Tibial nerve (tissue), 4 donors: ENCODE results near the gene ARHGAP36. TPM values are rescaled to one million over a fixed set of nuclear protein-coding genes. Genes with fewer than 3 reads are reported as not detected.

Source experiments
- DNase-seq, 2 donors: peaks; one replicate each; pipeline ENCODE4 v3.0.0-alpha.2; 2019; ENCODE audit warnings: low spot score in 2 of 2
- H3K27ac ChIP-seq, 4 donors: fragments of 200-600 bp; sonication (generic) in 3 of 4; one replicate each; pipeline ENCODE4 v1.5.1; 2017 to 2019; ENCODE audit warnings: mild to moderate bottlenecking in 1 of 4
- H3K27me3 ChIP-seq, 2 donors: fragments of 200-600 bp; sonication (generic) in 1 of 2; one replicate each; pipeline versions ENCODE4 v1.5.1 to v1.6.0; 2017 to 2019
- H3K36me3 ChIP-seq, 3 donors: fragments of 200-600 bp; sonication (generic); one replicate each; pipeline ENCODE4 v1.5.1; 2018 to 2019
- H3K4me1 ChIP-seq, 4 donors: fragments of 200-600 bp; sonication (generic) in 3 of 4; one replicate each; pipeline ENCODE4 v1.5.1; 2017 to 2019
- H3K4me3 ChIP-seq, 4 donors: fragments of 200-600 bp; sonication (generic) in 3 of 4; one replicate each; pipeline ENCODE4 v1.5.1; 2017 to 2019; ENCODE audit warnings: mild to moderate bottlenecking in 1 of 4, moderate library complexity in 1 of 4
- H3K9me3 ChIP-seq, 4 donors: fragments of 200-600 bp; sonication (generic) in 3 of 4; one replicate each; pipeline ENCODE4 v1.5.1; 2017 to 2019
- EP300 ChIP-seq, 2 donors: sonication (generic); formaldehyde crosslinking; IDR thresholded peaks; one replicate each; pipeline ENCODE4 v1.6.1; 2017; ENCODE audit warnings: antibody characterized with exemption in 2 of 2, mild to moderate bottlenecking in 1 of 2
- POLR2A ChIP-seq, 2 donors: fragments of 450-650 bp; IDR thresholded peaks; one replicate each; pipeline ENCODE4 v1.6.1; 2017; ENCODE audit warnings: antibody characterized with exemption in 2 of 2, mild to moderate bottlenecking in 2 of 2, moderate library complexity in 2 of 2
- WGBS, 2 donors: methylation state at CpG; one replicate each; pipeline ENCODE4 v1.1.5; 2018; 5-methylcytosine and 5-hydroxymethylcytosine counted together
- total RNA-seq, 4 donors: library from RNA; depleted of rRNA; stranded (reverse); fragments of >200 nt; gene quantifications; one replicate each; pipeline ENCODE4 v1.1.0, GENCODE V29; 2016
- TF ChIP-seq, protein P1 (sequence below), 5 experiments: fragments of 200-600 bp in 3 of 5; fragments of 450-650 bp in 2 of 5; sonication (generic) in 3 of 5; IDR thresholded peaks; one replicate each; pipeline ENCODE4 v1.5.1; 2016 to 2019; ENCODE audit warnings: antibody characterized with exemption in 5 of 5, mild to moderate bottlenecking in 3 of 5, moderate library complexity in 2 of 5

Gene ARHGAP36
- total RNA-seq, 4 donors from 2014 or later, result not detected

DNA sequence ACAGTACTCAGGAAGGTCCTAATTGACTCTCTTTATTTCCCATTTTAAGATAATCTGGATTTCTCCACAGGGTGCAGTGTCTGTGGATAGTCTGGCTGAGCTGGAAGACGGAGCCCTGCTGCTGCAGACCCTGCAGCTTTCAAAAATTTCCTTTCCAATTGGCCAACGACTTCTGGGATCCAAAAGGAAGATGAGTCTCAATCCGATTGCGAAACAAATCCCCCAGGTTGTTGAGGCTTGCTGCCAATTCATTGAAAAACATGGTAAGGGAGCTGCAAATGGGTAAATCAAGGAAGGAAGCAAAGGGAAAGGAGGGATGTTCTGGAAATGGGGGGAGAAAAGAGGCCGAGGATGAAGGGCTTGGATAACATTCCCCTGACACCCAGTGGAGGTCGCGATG is 26.0 kb downstream of the ARHGAP36 start:
- Histone ChIP-seq H3K4me1 (no peaks in the 10 kb centered on the region), H3K4me3 (no peak overlapping the region), H3K27ac (no peak overlapping the region), H3K36me3 (no peaks in the 10 kb centered on the region), H3K27me3 (peaks cover 0 to 54% of the 10 kb centered on the region in 2 donors), H3K9me3 (no peaks in the 10 kb centered on the region)
- WGBS, 2 donors, result 4 to 24% methylated on average over 7 of the region's 7 CpGs
- no peak for TF ChIP-seq POLR2A (IDR thresholded peaks at IDR 0.05)
- no peak for TF ChIP-seq EP300 (IDR thresholded peaks at IDR 0.05)
- TF ChIP-seq, protein P1, sequence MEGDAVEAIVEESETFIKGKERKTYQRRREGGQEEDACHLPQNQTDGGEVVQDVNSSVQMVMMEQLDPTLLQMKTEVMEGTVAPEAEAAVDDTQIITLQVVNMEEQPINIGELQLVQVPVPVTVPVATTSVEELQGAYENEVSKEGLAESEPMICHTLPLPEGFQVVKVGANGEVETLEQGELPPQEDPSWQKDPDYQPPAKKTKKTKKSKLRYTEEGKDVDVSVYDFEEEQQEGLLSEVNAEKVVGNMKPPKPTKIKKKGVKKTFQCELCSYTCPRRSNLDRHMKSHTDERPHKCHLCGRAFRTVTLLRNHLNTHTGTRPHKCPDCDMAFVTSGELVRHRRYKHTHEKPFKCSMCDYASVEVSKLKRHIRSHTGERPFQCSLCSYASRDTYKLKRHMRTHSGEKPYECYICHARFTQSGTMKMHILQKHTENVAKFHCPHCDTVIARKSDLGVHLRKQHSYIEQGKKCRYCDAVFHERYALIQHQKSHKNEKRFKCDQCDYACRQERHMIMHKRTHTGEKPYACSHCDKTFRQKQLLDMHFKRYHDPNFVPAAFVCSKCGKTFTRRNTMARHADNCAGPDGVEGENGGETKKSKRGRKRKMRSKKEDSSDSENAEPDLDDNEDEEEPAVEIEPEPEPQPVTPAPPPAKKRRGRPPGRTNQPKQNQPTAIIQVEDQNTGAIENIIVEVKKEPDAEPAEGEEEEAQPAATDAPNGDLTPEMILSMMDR (IDR thresholded peaks at IDR 0.05), result no peak
- DNase-seq, result no peak

DNA sequence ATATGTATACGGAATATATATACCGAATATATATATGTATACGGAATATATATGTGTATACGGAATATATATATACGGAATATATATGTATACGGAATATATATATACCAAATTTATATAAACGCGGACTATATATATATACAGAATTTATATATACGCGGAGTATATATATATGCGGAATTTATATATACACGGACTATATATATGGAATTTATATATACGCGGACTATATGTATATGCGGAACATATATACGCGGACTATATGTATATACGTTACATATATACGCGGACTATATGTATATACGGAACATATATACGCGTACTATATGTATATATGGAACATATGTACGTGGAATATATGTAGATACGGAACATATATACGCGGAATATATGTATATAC is 78.6 kb downstream of the ARHGAP36 start:
- no peaks in the 10 kb centered on the region for H3K9me3 ChIP-seq
- no peaks in the 10 kb centered on the region for H3K4me1 ChIP-seq
- H3K27ac ChIP-seq, result no peak overlapping the region
- no peaks in the 10 kb centered on the region for H3K36me3 ChIP-seq
- H3K27me3 ChIP-seq, result no peaks in the 10 kb centered on the region
- 93 to 96% methylated on average over 27 of the region's 27 CpGs for WGBS, 2 donors
- no peak for DNase-seq
- TF ChIP-seq, protein P1 (IDR thresholded peaks at IDR 0.05), result no peak
- TF ChIP-seq EP300 (IDR thresholded peaks at IDR 0.05) (no peak), POLR2A (IDR thresholded peaks at IDR 0.05) (no peak)
- H3K4me3 ChIP-seq, result no peak overlapping the region

DNA sequence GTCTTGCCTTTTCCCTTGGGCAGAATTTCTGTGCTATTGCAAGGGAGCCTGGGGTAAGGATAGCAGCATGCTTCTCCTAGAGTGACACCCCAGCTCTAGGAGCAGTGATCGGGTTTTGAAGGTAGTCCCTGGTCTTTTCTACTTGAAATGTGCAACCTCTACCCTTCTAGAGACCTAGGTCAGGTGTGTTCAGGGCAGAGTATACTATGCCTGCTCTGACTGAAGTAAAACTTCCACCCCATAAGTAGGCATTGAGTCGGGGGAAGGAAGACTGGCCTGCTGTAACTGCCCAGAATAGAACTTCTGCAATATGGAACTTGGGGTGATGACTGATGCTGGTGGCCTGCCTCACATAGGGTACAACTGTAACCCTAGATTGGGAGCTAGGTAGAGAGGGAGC is 80.9 kb downstream of the ARHGAP36 start:
- Histone ChIP-seq H3K27me3 (no peaks in the 10 kb centered on the region), H3K36me3 (no peaks in the 10 kb centered on the region), H3K4me3 (no peak overlapping the region), H3K9me3 (no peaks in the 10 kb centered on the region), H3K27ac (no peak overlapping the region), H3K4me1 (no peaks in the 10 kb centered on the region)
- 74 to 89% methylated on average over 2 of the region's 2 CpGs for WGBS, 2 donors
- TF ChIP-seq, protein P1 (IDR thresholded peaks at IDR 0.05), result no peak
- TF ChIP-seq POLR2A (IDR thresholded peaks at IDR 0.05) (no peak), EP300 (IDR thresholded peaks at IDR 0.05) (no peak)
- DNase-seq, result no peak

Other genes starting within 250 kb of the ARHGAP36 start
- 10 to 100 TPM in 3 of 4 donors, 1 to 10 TPM in 1; 8.0 to 28.0 (median 15.2) TPM for gene ENOX2, start 155.1 kb upstream of the ARHGAP36 start, total RNA-seq
- gene IGSF1, start 231.0 kb downstream of the ARHGAP36 start, total RNA-seq, result 10 to 100 TPM; 10.8 to 24.1 (median 14.4) TPM